ENCODE results near the gene UNC93B1. TPM values are rescaled to one million over a fixed set of nuclear protein-coding genes. Genes with fewer than 3 reads are reported as not detected.

The UNC93B1 gene
- polyA plus RNA-seq, 1 donor (not counting 4 experiments of a cell fraction or from before 2014, with no cell fraction given): 15.4 TPM

- Histone ChIP-seq H3K79me2 (ENCODE audit: control insufficient read depth, insufficient read depth, low read length) (peaks cover 24% of the 10 kb centered on the region), H3K4me1 (ENCODE audit: control insufficient read depth, extremely low read depth, insufficient read depth, low read length) (peaks cover 20% of the 10 kb centered on the region), H3K27ac (ENCODE audit: control insufficient read depth, insufficient read depth, low read length) (no peak overlapping the region), H2AFZ (ENCODE audit: control insufficient read depth, low read length) (no peak overlapping the region), H3K4me2 (ENCODE audit: control insufficient read depth, extremely low read depth, insufficient read depth, low read depth, low read length) (no peak overlapping the region), H3K9me3 (ENCODE audit: control insufficient read depth, low read depth, low read length) (no peaks in the 10 kb centered on the region), H3K4me3 (ENCODE audit: control insufficient read depth in 2 of 3, extremely low read depth in 1 of 3, insufficient read depth in 2 of 3, low read depth in 1 of 3, low read length in 3 of 3) (no peak overlapping the region), H3K36me3 (ENCODE audit: control insufficient read depth in 2 of 2, extremely low read depth in 1 of 2, insufficient read depth in 2 of 2, low read length in 2 of 2) (peaks cover 10 to 21% of the 10 kb centered on the region in 2 experiments), H3K27me3 (ENCODE audit: control insufficient read depth, extremely low read depth, insufficient read depth, low read length) (no peaks in the 10 kb centered on the region), H3K9ac (ENCODE audit: control insufficient read depth, extremely low read depth, insufficient read depth, low read length) (no peak overlapping the region), H3K9me1 (ENCODE audit: control insufficient read depth, extremely low read depth, insufficient read depth, low read length) (no peaks in the 10 kb centered on the region), H4K20me1 (ENCODE audit: control insufficient read depth, extremely low read depth, insufficient read depth, low read length) (no peaks in the 10 kb centered on the region)
- DNase-seq (ENCODE audit: low read depth, low spot score) (no peak), FAIRE-seq (no peak)
- dilution Hi-C loops (cut with MboI; ENCODE audit: extremely low pct_ligation_motif_present, low sequenced_read_pairs): no loop called here
- TF ChIP-seq CTCF (optimal IDR thresholded peaks at IDR 0.05 in 1 of 3, IDR thresholded peaks at IDR 0.05 in 1 of 3, conservative IDR thresholded peaks at IDR 0.05 in 1 of 3; ENCODE audit: extremely low read depth in 1 of 3, insufficient read depth in 2 of 3, low read length in 3 of 3): no peak
- TF ChIP-seq EZH2 (IDR thresholded peaks at IDR 0.05; ENCODE audit: low read length): no peak
Observed at GRCh38 chr11:68032997-68033707, 29.3 kb upstream of the UNC93B1 start.

DNA sequence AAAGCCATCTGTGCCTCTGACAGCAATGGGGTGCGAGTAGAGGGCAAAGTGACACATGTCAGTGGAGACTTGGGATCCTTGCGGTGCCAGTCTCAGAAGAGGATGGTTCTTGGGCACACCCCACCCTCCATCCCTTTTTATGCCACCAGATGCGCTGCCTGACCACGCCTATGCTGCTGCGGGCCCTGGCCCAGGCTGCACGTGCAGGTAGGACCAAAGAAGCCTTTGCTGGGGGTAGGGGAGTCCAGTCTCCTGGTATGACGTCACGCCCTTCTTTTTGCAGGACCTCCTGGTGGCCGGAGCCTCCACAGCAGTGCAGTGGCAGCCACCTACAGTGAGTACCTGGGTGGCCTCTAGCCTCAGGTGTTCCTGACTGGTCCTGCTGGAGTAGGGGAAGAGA is 28.1 kb upstream of the UNC93B1 start:
- H3K9ac ChIP-seq (ENCODE audit: control insufficient read depth, extremely low read depth, insufficient read depth, low read length): no peak overlapping the region
- no peak for TF ChIP-seq CTCF (optimal IDR thresholded peaks at IDR 0.05 in 1 of 3, IDR thresholded peaks at IDR 0.05 in 1 of 3, conservative IDR thresholded peaks at IDR 0.05 in 1 of 3; ENCODE audit: extremely low read depth in 1 of 3, insufficient read depth in 2 of 3, low read length in 3 of 3)
- no peak for TF ChIP-seq EZH2 (IDR thresholded peaks at IDR 0.05; ENCODE audit: low read length)
- H3K4me3 ChIP-seq (ENCODE audit: control insufficient read depth in 2 of 3, extremely low read depth in 1 of 3, insufficient read depth in 2 of 3, low read depth in 1 of 3, low read length in 3 of 3): no peak overlapping the region
- peaks cover 24% of the 10 kb centered on the region for H3K79me2 ChIP-seq (ENCODE audit: control insufficient read depth, insufficient read depth, low read length)
- dilution Hi-C loops (cut with MboI; ENCODE audit: extremely low pct_ligation_motif_present, low sequenced_read_pairs): no loop called here
- no peaks in the 10 kb centered on the region for H3K27me3 ChIP-seq (ENCODE audit: control insufficient read depth, extremely low read depth, insufficient read depth, low read length)
- DNase-seq (ENCODE audit: low read depth, low spot score): no peak
- no peak overlapping the region for H2AFZ ChIP-seq (ENCODE audit: control insufficient read depth, low read length)
- H3K4me1 ChIP-seq (ENCODE audit: control insufficient read depth, extremely low read depth, insufficient read depth, low read length): peaks cover 24% of the 10 kb centered on the region
- no peaks in the 10 kb centered on the region for H3K9me3 ChIP-seq (ENCODE audit: control insufficient read depth, low read depth, low read length)
- H4K20me1 ChIP-seq (ENCODE audit: control insufficient read depth, extremely low read depth, insufficient read depth, low read length): no peaks in the 10 kb centered on the region
- H3K36me3 ChIP-seq (ENCODE audit: control insufficient read depth in 2 of 2, extremely low read depth in 1 of 2, insufficient read depth in 2 of 2, low read length in 2 of 2): peaks cover 10 to 21% of the 10 kb centered on the region in 2 experiments
- no peaks in the 10 kb centered on the region for H3K9me1 ChIP-seq (ENCODE audit: control insufficient read depth, extremely low read depth, insufficient read depth, low read length)
- H3K27ac ChIP-seq (ENCODE audit: control insufficient read depth, insufficient read depth, low read length): no peak overlapping the region
- FAIRE-seq: no peak
- H3K4me2 ChIP-seq (ENCODE audit: control insufficient read depth, extremely low read depth, insufficient read depth, low read depth, low read length): peak overlapping the region; percentile 92

Data from keratinocyte (primary cell).